ENCODE results near the gene PLA2G2D.

Gene PLA2G2D

GRCh38 chr1:20111452-20111851, 7.9 kb downstream of the PLA2G2D start (continued):
- TF ChIP-seq PATZ1 (CRISPR knock-in tag; IDR thresholded peaks at IDR 0.05; ENCODE audit: borderline replicate concordance) = no peak

GRCh38 chr1:20110679-20111078, 8.7 kb downstream of the PLA2G2D start:
- no peak for ATAC-seq
- TF ChIP-seq POU6F1 (CRISPR knock-in tag; IDR thresholded peaks at IDR 0.05; ENCODE audit: borderline replicate concordance, low read depth) (no peak), ESRRG (CRISPR knock-in tag; IDR thresholded peaks at IDR 0.05) (no peak), CSRNP3 (CRISPR knock-in tag; IDR thresholded peaks at IDR 0.05) (no peak), ARNTL (CRISPR knock-in tag; IDR thresholded peaks at IDR 0.05; ENCODE audit: borderline replicate concordance, low read depth) (no peak), ZNF565 (CRISPR knock-in tag; conservative IDR thresholded peaks at IDR 0.05; ENCODE audit: low read depth) (no peak), PATZ1 (CRISPR knock-in tag; IDR thresholded peaks at IDR 0.05; ENCODE audit: borderline replicate concordance) (no peak), CREB5 (CRISPR knock-in tag; IDR thresholded peaks at IDR 0.05; ENCODE audit: low read depth) (no peak)

- no peak for ATAC-seq
- TF ChIP-seq ZNF8 (CRISPR knock-in tag; IDR thresholded peaks at IDR 0.05) = no peak
- no peak for TF ChIP-seq POU6F1 (CRISPR knock-in tag; IDR thresholded peaks at IDR 0.05; ENCODE audit: borderline replicate concordance, low read depth)
- TF ChIP-seq ESRRG (CRISPR knock-in tag; IDR thresholded peaks at IDR 0.05) = no peak
- no peak for TF ChIP-seq RARB (CRISPR knock-in tag; IDR thresholded peaks at IDR 0.05)
- TF ChIP-seq PATZ1 (CRISPR knock-in tag; IDR thresholded peaks at IDR 0.05; ENCODE audit: borderline replicate concordance) = no peak
- TF ChIP-seq CSRNP3 (CRISPR knock-in tag; IDR thresholded peaks at IDR 0.05) = no peak
- TF ChIP-seq ZNF565 (CRISPR knock-in tag; conservative IDR thresholded peaks at IDR 0.05; ENCODE audit: low read depth) = no peak
- no peak for TF ChIP-seq ISL1 (CRISPR knock-in tag; IDR thresholded peaks at IDR 0.05)
- TF ChIP-seq SNAI2 (CRISPR knock-in tag; IDR thresholded peaks at IDR 0.05) = no peak
- TF ChIP-seq CSDC2 (CRISPR knock-in tag; IDR thresholded peaks at IDR 0.05) = no peak
- TF ChIP-seq TCF4 (CRISPR knock-in tag; IDR thresholded peaks at IDR 0.05; ENCODE audit: borderline replicate concordance) = no peak
- no peak for TF ChIP-seq ZFP3 (CRISPR knock-in tag; IDR thresholded peaks at IDR 0.05)
- no peak for TF ChIP-seq CREB5 (CRISPR knock-in tag; IDR thresholded peaks at IDR 0.05; ENCODE audit: low read depth)
- no peak for TF ChIP-seq OSR1 (CRISPR knock-in tag; IDR thresholded peaks at IDR 0.05)
- no peak for TF ChIP-seq TSHZ2 (CRISPR knock-in tag; IDR thresholded peaks at IDR 0.05)
- TF ChIP-seq GLIS3 (CRISPR knock-in tag; IDR thresholded peaks at IDR 0.05) = no peak
Measured at GRCh38 chr1:20109223-20109856, 10.0 kb downstream of the PLA2G2D start.
